ENCODE results near the gene DSCAM. TPM values are rescaled to one million over a fixed set of nuclear protein-coding genes. Genes with fewer than 3 reads are reported as not detected.
"Not testable (repeated sequence)": the region's sequence is repeated elsewhere in the genome, so short reads cannot be mapped to it uniquely, and the experiment has no call there.

DSCAM gene
- total RNA-seq, 1 experiment from 2014 or later: 0.13 TPM

GRCh38 chr21:40331172-40331571 lies 515.8 kb downstream of the DSCAM start (continued):
- no peak for TF ChIP-seq AR (CRISPR knock-in tag; IDR thresholded peaks at IDR 0.05)
- TF ChIP-seq ZNF317 (CRISPR knock-in tag; IDR thresholded peaks at IDR 0.05; ENCODE audit: borderline replicate concordance, low read depth): no peak
- no peak for TF ChIP-seq RELA (CRISPR knock-in tag; IDR thresholded peaks at IDR 0.05; ENCODE audit: borderline replicate concordance)

GRCh38 chr21:40324389-40324788 lies 522.6 kb downstream of the DSCAM start:
- no peaks in the 10 kb centered on the region for H3K36me3 Mint-ChIP-seq
- no peaks in the 10 kb centered on the region; the same call in 1 of the 2 replicates for H3K4me1 Mint-ChIP-seq
- peaks cover 13% of the 10 kb centered on the region for H3K9me3 Mint-ChIP-seq
- TF ChIP-seq SOX15 (CRISPR knock-in tag; IDR thresholded peaks at IDR 0.05): no peak
- ATAC-seq (no peak), DNase-seq (ENCODE audit: low spot score) (no peak)
- H3K4me3 Mint-ChIP-seq: no peak overlapping the region
- no peak overlapping the region for H3K27ac Mint-ChIP-seq
- H3K27me3 Mint-ChIP-seq (ENCODE audit: low read depth): no peaks in the 10 kb centered on the region
- ChIA-PET CTCF (no interaction called here), POLR2A (no interaction called here)

- H3K4me1 Mint-ChIP-seq; DNase-seq (ENCODE audit: low spot score); H3K27me3 Mint-ChIP-seq (ENCODE audit: low read depth); POLR2A ChIA-PET; H3K36me3 Mint-ChIP-seq; CTCF ChIA-PET; H3K27ac Mint-ChIP-seq; ATAC-seq; H3K9me3 Mint-ChIP-seq; H3K4me3 Mint-ChIP-seq: not testable (repeated sequence)
Observed at GRCh38 chr21:40320718-40321117, 526.2 kb downstream of the DSCAM start.

- ATAC-seq: no peak
- ChIA-PET CTCF (interaction anchor here (0.6 kb wide), 1 partner anchor 10 kb away, joined by 3 read pairs; no protein-coding TSS in a partner anchor), POLR2A (no interaction called here)
- Mint-ChIP-seq H3K9me3 (no peaks in the 10 kb centered on the region), H3K4me3 (no peak overlapping the region), H3K36me3 (no peaks in the 10 kb centered on the region), H3K27me3 (ENCODE audit: low read depth) (no peaks in the 10 kb centered on the region), H3K27ac (no peak overlapping the region), H3K4me1 (no peaks in the 10 kb centered on the region; the same call in 1 of the 2 replicates)
- no peak for DNase-seq (ENCODE audit: low spot score)
- no peak for TF ChIP-seq ERG (CRISPR knock-in tag; IDR thresholded peaks at IDR 0.05)
- no peak for TF ChIP-seq MXD4 (CRISPR knock-in tag; IDR thresholded peaks at IDR 0.05; ENCODE audit: borderline replicate concordance)
- TF ChIP-seq FOXJ3 (CRISPR knock-in tag; IDR thresholded peaks at IDR 0.05; ENCODE audit: borderline replicate concordance): no peak
- TF ChIP-seq ZNF423 (CRISPR knock-in tag; IDR thresholded peaks at IDR 0.05): no peak
- TF ChIP-seq ZSCAN18 (CRISPR knock-in tag; IDR thresholded peaks at IDR 0.05): no peak
- TF ChIP-seq ZNF512 (CRISPR knock-in tag; IDR thresholded peaks at IDR 0.05; ENCODE audit: borderline replicate concordance): no peak
- TF ChIP-seq E2F5 (CRISPR knock-in tag; IDR thresholded peaks at IDR 0.05): no peak
- TF ChIP-seq ATF1 (CRISPR knock-in tag; IDR thresholded peaks at IDR 0.05): no peak
- no peak for TF ChIP-seq MAX (CRISPR knock-in tag; IDR thresholded peaks at IDR 0.05)
- no peak for TF ChIP-seq HMGXB4 (CRISPR knock-in tag; IDR thresholded peaks at IDR 0.05)
- no peak for TF ChIP-seq SP1 (CRISPR knock-in tag; conservative IDR thresholded peaks at IDR 0.05)
- no peak for TF ChIP-seq KAT7 (CRISPR knock-in tag; IDR thresholded peaks at IDR 0.05; ENCODE audit: borderline replicate concordance)
- TF ChIP-seq FOXK1 (CRISPR knock-in tag; IDR thresholded peaks at IDR 0.05): no peak
- no peak for TF ChIP-seq GABPB1 (CRISPR knock-in tag; IDR thresholded peaks at IDR 0.05)
- TF ChIP-seq ZNF138 (CRISPR knock-in tag; conservative IDR thresholded peaks at IDR 0.05): no peak
Observed at GRCh38 chr21:40318371-40318770, 528.6 kb downstream of the DSCAM start.
